CD14-positive monocyte (primary cell): ENCODE data around the gene CFAP221. TPM values are rescaled to one million over a fixed set of nuclear protein-coding genes. Genes with fewer than 3 reads are reported as not detected.

ENCODE experiments used
- DNase-seq, 3 donors: peaks; one replicate each; pipeline ENCODE4 v3.0.0-alpha.2; 2011 to 2022
- H2AFZ ChIP-seq: 2 replicates; pipeline ENCODE4 v1.6.0; 2012; ENCODE audit warnings: mild to moderate bottlenecking, low read depth, low read length, inconsistent platforms; ENCODE audit not compliant: insufficient read depth, poor library complexity, severe bottlenecking
- H3K27ac ChIP-seq, 2 donors: 1 replicate in 1 of 2; 2 replicates in 1 of 2; pipeline ENCODE4 v1.5.1; 2012 to 2013; ENCODE audit warnings: low read length in 2 of 2, control low read depth in 1 of 2, inconsistent platforms in 1 of 2, low read depth in 1 of 2, mild to moderate bottlenecking in 1 of 2
- H3K27me3 ChIP-seq, 2 donors: one replicate each; pipeline versions ENCODE4 v1.6.0 to v1.6.1; 2011 to 2013; ENCODE audit warnings: low read length in 2 of 2; ENCODE audit not compliant: control insufficient read depth in 2 of 2, insufficient read depth in 2 of 2
- H3K36me3 ChIP-seq, 2 donors: replicated peaks in 1 of 2; 1 replicate in 1 of 2; 2 replicates in 1 of 2; pipeline versions ENCODE4 v1.5.1 to v1.6.1; 2012 to 2013; ENCODE audit warnings: low read length in 2 of 2, control low read depth in 1 of 2, inconsistent platforms in 1 of 2, mild to moderate bottlenecking in 1 of 2; ENCODE audit not compliant: insufficient read depth in 2 of 2, control insufficient read depth in 1 of 2
- H3K4me1 ChIP-seq, 2 donors: 1 replicate in 1 of 2; 2 replicates in 1 of 2; pipeline versions ENCODE4 v1.5.1 to v1.6.1; 2012 to 2013; ENCODE audit warnings: low read length in 2 of 2, control low read depth in 1 of 2, inconsistent platforms in 1 of 2, mild to moderate bottlenecking in 1 of 2, moderate library complexity in 1 of 2; ENCODE audit not compliant: insufficient read depth in 2 of 2, control insufficient read depth in 1 of 2
- H3K4me2 ChIP-seq: replicated peaks from 2 replicates; pipeline ENCODE3; 2012; ENCODE audit warnings: low read length, moderate library complexity, mild to moderate bottlenecking; ENCODE audit not compliant: poor library complexity, severe bottlenecking; ENCODE audit errors: extremely low read depth
- H3K4me3 ChIP-seq, 3 experiments: fragments of 200-600 bp in 1 of 3; sonication (generic) in 1 of 3; replicated peaks in 1 of 3; 1 replicate in 2 of 3; 2 replicates in 1 of 3; pipeline ENCODE4 v1.5.1; 2011 to 2013; ENCODE audit warnings: low read length in 3 of 3, mild to moderate bottlenecking in 3 of 3, control low read depth in 2 of 3, low read depth in 2 of 3, inconsistent platforms in 1 of 3, moderate library complexity in 1 of 3
- H3K79me2 ChIP-seq: 2 replicates; pipeline ENCODE4 v1.6.0; 2012; ENCODE audit warnings: mild to moderate bottlenecking, control low read depth, inconsistent platforms, low read length, moderate library complexity; ENCODE audit not compliant: insufficient read depth
- H3K9ac ChIP-seq: 2 replicates; pipeline ENCODE4 v1.6.0; 2017; ENCODE audit warnings: low read length, mild to moderate bottlenecking; ENCODE audit not compliant: insufficient read depth, poor library complexity, severe bottlenecking
- H3K9me3 ChIP-seq, 2 donors: replicated peaks in 1 of 2; 1 replicate in 1 of 2; 2 replicates in 1 of 2; pipeline versions ENCODE4 v1.5.1 to v1.6.1; 2012 to 2013; ENCODE audit warnings: low read length in 2 of 2, control low read depth in 1 of 2; ENCODE audit not compliant: control insufficient read depth in 1 of 2, insufficient read depth in 1 of 2
- H4K20me1 ChIP-seq: 2 replicates; pipeline ENCODE4 v1.6.0; 2012; ENCODE audit warnings: mild to moderate bottlenecking, low read length, control low read depth, moderate library complexity; ENCODE audit not compliant: insufficient read depth
- H3K27ac Mint-ChIP-seq, 7 donors: one replicate each; pipeline ENCODE4 v1.8.0; 2020; ENCODE audit warnings: mild to moderate bottlenecking in 7 of 7, mixed read lengths in 7 of 7, moderate library complexity in 6 of 7, inconsistent platforms in 2 of 7
- H3K27me3 Mint-ChIP-seq, 3 donors: one replicate each; pipeline ENCODE4 v1.8.0; 2021 to 2022; ENCODE audit warnings: low read depth in 3 of 3, mild to moderate bottlenecking in 3 of 3, mixed read lengths in 3 of 3, moderate library complexity in 3 of 3, inconsistent platforms in 1 of 3
- H3K36me3 Mint-ChIP-seq, 2 donors: one replicate each; pipeline ENCODE4 v1.8.0; 2020; ENCODE audit warnings: mixed read lengths in 2 of 2, inconsistent platforms in 1 of 2, mild to moderate bottlenecking in 1 of 2
- H3K4me1 Mint-ChIP-seq: one replicate; pipeline ENCODE4 v1.8.0; 2020; ENCODE audit warnings: mild to moderate bottlenecking, mixed read lengths
- H3K4me3 Mint-ChIP-seq, 2 donors: one replicate each; pipeline ENCODE4 v1.8.0; 2020; ENCODE audit warnings: mild to moderate bottlenecking in 2 of 2, mixed read lengths in 2 of 2, moderate library complexity in 1 of 2
- H3K9me3 Mint-ChIP-seq, 7 donors: one replicate each; pipeline ENCODE4 v1.8.0; 2020 to 2022; ENCODE audit warnings: mixed read lengths in 7 of 7, mild to moderate bottlenecking in 6 of 7, moderate library complexity in 6 of 7, inconsistent platforms in 2 of 7
- WGBS: methylation state at CpG from one replicate; pipeline ENCODE4 v1.1.5; 2013; ENCODE audit warnings: missing lambda C conversion rate; ENCODE audit not compliant: insufficient coverage; 5-methylcytosine and 5-hydroxymethylcytosine counted together
- intact Hi-C, 2 donors: fragments of 100-400 bp; cut with micrococcal nuclease; formaldehyde crosslinking; loops; one replicate each; pipeline versions ENCODE4 v1.15.0 to v1.15.1; 2023
- polyA plus RNA-seq, 3 donors: library from polyadenylated mRNA; depleted of rRNA in 1 of 3; unstranded in 2 of 3; stranded (reverse) in 1 of 3; fragments of 300-500 nt in 2 of 3; fragments of >200 nt in 1 of 3; fragmentation: Illumina TruSeq in 2 of 3; gene quantifications; 1 replicate in 2 of 3; 2 replicates in 1 of 3; pipeline ENCODE4 v1.2.3, GENCODE V29; 2012 to 2021
- TF ChIP-seq, protein P1 (sequence below): fragments of 200-600 bp; IDR thresholded peaks from one replicate; pipeline ENCODE4 v1.8.0; 2022; ENCODE audit warnings: antibody characterized with exemption, mild to moderate bottlenecking

CFAP221 gene
- polyA plus RNA-seq, 3 donors: not detected

DNA sequence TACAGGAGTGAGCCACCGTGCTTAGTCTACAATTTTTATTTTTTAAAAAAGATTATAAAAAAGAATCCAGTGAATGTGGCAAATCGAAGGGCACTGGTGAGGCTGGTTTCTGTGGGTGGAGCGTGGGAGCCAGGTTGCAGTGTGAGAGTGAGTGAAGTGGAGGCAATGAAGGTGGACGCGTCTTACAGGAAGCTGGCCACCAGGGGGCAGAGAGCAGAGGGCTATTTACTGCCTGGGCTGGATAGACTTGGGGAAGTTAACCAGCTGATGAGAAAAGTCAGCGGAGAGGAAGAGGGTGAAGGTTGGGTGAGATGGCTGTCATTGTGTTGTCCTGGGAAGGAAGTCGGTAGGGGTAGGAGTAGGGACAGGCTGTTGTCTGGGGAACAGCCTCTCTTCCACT is 26.8 kb upstream of the CFAP221 start:
- H3K4me3 Mint-ChIP-seq: no peak overlapping the region
- intact Hi-C loops: no loop called here
- Histone ChIP-seq H3K4me1 (no peaks in the 10 kb centered on the region), H3K27me3 (peaks cover under 1 to 2% of the 10 kb centered on the region in 2 donors), H3K36me3 (no peaks in the 10 kb centered on the region), H4K20me1 (no peaks in the 10 kb centered on the region), H2AFZ (no peak overlapping the region), H3K4me3 (no peak overlapping the region), H3K9me3 (no peaks in the 10 kb centered on the region), H3K9ac (no peak overlapping the region), H3K79me2 (no peaks in the 10 kb centered on the region), H3K4me2 (no peak overlapping the region), H3K27ac (no peak overlapping the region)
- WGBS: 15% methylated on average over 5 of the region's 7 CpGs
- peaks cover 2% of the 10 kb centered on the region for H3K4me1 Mint-ChIP-seq
- peak overlapping the region in 1 of 7 donors; percentile 29 for H3K27ac Mint-ChIP-seq
- H3K36me3 Mint-ChIP-seq: no peaks in the 10 kb centered on the region
- TF ChIP-seq, protein P1, sequence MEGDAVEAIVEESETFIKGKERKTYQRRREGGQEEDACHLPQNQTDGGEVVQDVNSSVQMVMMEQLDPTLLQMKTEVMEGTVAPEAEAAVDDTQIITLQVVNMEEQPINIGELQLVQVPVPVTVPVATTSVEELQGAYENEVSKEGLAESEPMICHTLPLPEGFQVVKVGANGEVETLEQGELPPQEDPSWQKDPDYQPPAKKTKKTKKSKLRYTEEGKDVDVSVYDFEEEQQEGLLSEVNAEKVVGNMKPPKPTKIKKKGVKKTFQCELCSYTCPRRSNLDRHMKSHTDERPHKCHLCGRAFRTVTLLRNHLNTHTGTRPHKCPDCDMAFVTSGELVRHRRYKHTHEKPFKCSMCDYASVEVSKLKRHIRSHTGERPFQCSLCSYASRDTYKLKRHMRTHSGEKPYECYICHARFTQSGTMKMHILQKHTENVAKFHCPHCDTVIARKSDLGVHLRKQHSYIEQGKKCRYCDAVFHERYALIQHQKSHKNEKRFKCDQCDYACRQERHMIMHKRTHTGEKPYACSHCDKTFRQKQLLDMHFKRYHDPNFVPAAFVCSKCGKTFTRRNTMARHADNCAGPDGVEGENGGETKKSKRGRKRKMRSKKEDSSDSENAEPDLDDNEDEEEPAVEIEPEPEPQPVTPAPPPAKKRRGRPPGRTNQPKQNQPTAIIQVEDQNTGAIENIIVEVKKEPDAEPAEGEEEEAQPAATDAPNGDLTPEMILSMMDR: peak; percentile 74
- DNase-seq: peak; percentile 25 to 56 (median 27)
- peaks cover 10 to 29% (median 11%) of the 10 kb centered on the region in 3 donors for H3K27me3 Mint-ChIP-seq
- peaks cover 0 to 2% (median 0%) of the 10 kb centered on the region in 7 donors for H3K9me3 Mint-ChIP-seq

- Mint-ChIP-seq H3K27me3 (peaks cover 20 to 39% (median 20%) of the 10 kb centered on the region in 3 donors), H3K9me3 (peaks cover 0 to 6% (median 1%) of the 10 kb centered on the region in 7 donors), H3K4me1 (peaks cover 2% of the 10 kb centered on the region), H3K36me3 (no peaks in the 10 kb centered on the region), H3K27ac (peak overlapping the region in 1 of 7 donors; percentile 16), H3K4me3 (no peak overlapping the region)
- Histone ChIP-seq H3K36me3 (no peaks in the 10 kb centered on the region), H3K79me2 (no peaks in the 10 kb centered on the region), H2AFZ (no peak overlapping the region), H3K9me3 (no peaks in the 10 kb centered on the region), H3K27me3 (peaks cover 10 to 11% of the 10 kb centered on the region in 2 donors), H3K4me2 (no peak overlapping the region), H3K4me1 (no peaks in the 10 kb centered on the region), H3K27ac (no peak overlapping the region), H3K4me3 (no peak overlapping the region), H4K20me1 (no peaks in the 10 kb centered on the region), H3K9ac (no peak overlapping the region)
- WGBS: 85% methylated on average over 6 of the region's 10 CpGs
- DNase-seq: no peak
- intact Hi-C loops: no loop called here
- TF ChIP-seq, protein P1: no peak
Measured at GRCh38 chr2:119518401-119519056, 25.7 kb upstream of the CFAP221 start.
